Psoas muscle (tissue), 8 donors: Measurements from ENCODE around the gene RELN. TPM values are rescaled to one million over a fixed set of nuclear protein-coding genes. Genes with fewer than 3 reads are reported as not detected.

Experiments
- ATAC-seq, 4 donors: fragments of 200-7000 bp; cut with Tn5 transposase; one replicate each; pipeline ENCODE4 v1.9.1; 2020; ENCODE audit warnings: moderate library complexity in 3 of 4, mild to moderate bottlenecking in 2 of 4
- DNase-seq, 2 donors: peaks; one replicate each; pipeline ENCODE4 v3.0.0-alpha.2; 2020
- H3K27ac ChIP-seq: fragments of 200-600 bp; one replicate; pipeline ENCODE4 v1.8.0; 2022
- H3K27me3 ChIP-seq, 3 donors: fragments of 200-600 bp in 1 of 3; one replicate each; pipeline versions ENCODE4 v1.6.1 to v1.8.0; 2013 to 2022; ENCODE audit warnings: low read length in 2 of 3, mild to moderate bottlenecking in 2 of 3, moderate library complexity in 1 of 3; ENCODE audit not compliant: insufficient read depth in 3 of 3
- H3K36me3 ChIP-seq, 2 donors: fragments of 200-600 bp in 1 of 2; one replicate each; pipeline versions ENCODE4 v1.6.1 to v1.8.0; 2013 to 2022; ENCODE audit warnings: low read depth in 1 of 2, mild to moderate bottlenecking in 1 of 2, moderate library complexity in 1 of 2; ENCODE audit not compliant: insufficient read depth in 1 of 2
- H3K4me1 ChIP-seq: fragments of 200-600 bp; one replicate; pipeline ENCODE4 v1.8.0; 2022
- H3K4me3 ChIP-seq: fragments of 200-600 bp; one replicate; pipeline ENCODE4 v1.8.0; 2022; ENCODE audit warnings: mild to moderate bottlenecking
- H3K9me3 ChIP-seq: fragments of 200-600 bp; one replicate; pipeline ENCODE4 v1.8.0; 2022
- CTCF ChIP-seq: fragments of 200-600 bp; IDR thresholded peaks from one replicate; pipeline ENCODE4 v1.8.0; 2022; ENCODE audit warnings: antibody characterized with exemption
- WGBS, 3 donors: extraction: QIAGEN DNeasy Blood & Tissue Kit; methylation state at CpG; one replicate each; pipeline versions ENCODE4 v1.1.6 to v1.1.7; 2013; 5-methylcytosine and 5-hydroxymethylcytosine counted together
- intact Hi-C, 2 donors: fragments of 100-400 bp; cut with DNase I; formaldehyde crosslinking; loops; one replicate each; pipeline versions ENCODE4 v1.11.0 to v1.14.2; 2022
- polyA plus RNA-seq, 3 donors: library from polyadenylated mRNA; stranded (reverse); fragments of 200-250 nt; gene quantifications; one replicate each; pipeline ENCODE4 v1.2.3, GENCODE V29; 2013
- total RNA-seq, 4 donors: library from RNA; stranded (reverse); fragmentation: NEBNext Ultra II Directional in 2 of 4; extraction: Animal tissue kit (Norgen Biotek cat#: 25700) in 2 of 4; gene quantifications; one replicate each; pipeline versions ENCODE4 v1.2.1 to v1.2.4, GENCODE V29; 2021 to 2023
- donor health status: healthy with polysubstance abuse.
- donor health status: DM: no; HTN: no; CAD: no; lungs with moderate emphysema.
- donor health status: Bipolar disorder and iron deficiency.
- donor health status: healthy.
- donor health status: DM: yes; HTN: yes; CAD: no.
- donor health status: DM: no; HTN: no; CAD: no.
- donor health status: DM: no; HTN: no; CAD: no.
- donor health status: DM: yes; HTN: yes; CAD: no.

RELN gene
- total and polyA plus RNA-seq, 7 donors, result 0.10 to 0.44 (median 0.32) TPM

DNA sequence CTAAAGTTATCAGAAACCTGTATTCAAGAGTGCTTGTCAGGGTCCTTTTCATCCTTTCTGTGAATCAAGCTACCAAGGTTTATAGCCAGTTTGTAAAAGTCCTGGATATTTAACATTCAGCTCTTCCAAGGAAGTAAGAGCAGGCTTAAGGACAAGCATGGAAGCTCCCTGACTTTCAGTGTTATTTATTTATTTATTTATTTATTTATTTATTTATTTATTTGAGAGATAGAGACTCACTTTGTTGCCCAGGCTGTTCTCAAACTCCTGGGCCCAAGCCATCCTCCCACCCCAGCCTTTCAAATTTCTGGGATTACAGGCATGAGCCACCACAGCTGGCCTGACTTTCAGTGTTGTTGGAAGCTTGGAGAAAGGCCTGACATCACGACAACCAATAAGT is 44.4 kb upstream of the RELN start:
- TF ChIP-seq CTCF, result no peak
- Histone ChIP-seq H3K36me3 (no peaks in the 10 kb centered on the region), H3K27ac (no peak overlapping the region), H3K9me3 (no peaks in the 10 kb centered on the region), H3K4me1 (no peaks in the 10 kb centered on the region), H3K4me3 (no peak overlapping the region), H3K27me3 (no peaks in the 10 kb centered on the region)
- 52 to 59% (median 57%) methylated on average over 1 of the region's 1 CpG for WGBS, 3 donors
- intact Hi-C loops, result no loop called here
- ATAC-seq (no peak), DNase-seq (no peak)

DNA sequence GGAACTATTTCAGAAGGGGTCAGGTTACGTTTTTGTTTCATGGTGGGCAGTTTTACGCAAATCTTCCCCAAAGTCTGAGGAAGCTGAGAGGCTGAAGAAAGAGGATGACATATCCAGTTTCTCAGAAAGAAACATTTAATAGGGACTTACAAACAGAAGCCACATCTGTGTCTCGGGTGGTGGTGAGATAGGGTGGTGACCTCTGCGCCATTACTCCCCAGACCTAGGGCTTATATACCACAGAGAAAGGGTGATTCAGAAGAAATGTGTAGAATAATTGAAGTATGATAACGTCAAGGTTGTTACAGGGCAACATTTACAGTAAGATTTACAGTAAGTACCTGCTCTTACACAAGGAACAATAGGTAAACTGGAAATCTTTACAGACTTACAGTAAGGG is 43.0 kb upstream of the RELN start:
- Histone ChIP-seq H3K4me3 (no peak overlapping the region), H3K36me3 (no peaks in the 10 kb centered on the region), H3K27me3 (no peaks in the 10 kb centered on the region), H3K27ac (no peak overlapping the region), H3K4me1 (no peaks in the 10 kb centered on the region), H3K9me3 (no peaks in the 10 kb centered on the region)
- whole genome bisulfite sequencing, 3 donors, result 49 to 54% (median 53%) methylated on average over 5 of the region's 5 CpGs
- no peak for TF ChIP-seq CTCF
- DNase-seq (no peak), ATAC-seq (no peak)
- intact Hi-C loops, result no loop called here

DNA sequence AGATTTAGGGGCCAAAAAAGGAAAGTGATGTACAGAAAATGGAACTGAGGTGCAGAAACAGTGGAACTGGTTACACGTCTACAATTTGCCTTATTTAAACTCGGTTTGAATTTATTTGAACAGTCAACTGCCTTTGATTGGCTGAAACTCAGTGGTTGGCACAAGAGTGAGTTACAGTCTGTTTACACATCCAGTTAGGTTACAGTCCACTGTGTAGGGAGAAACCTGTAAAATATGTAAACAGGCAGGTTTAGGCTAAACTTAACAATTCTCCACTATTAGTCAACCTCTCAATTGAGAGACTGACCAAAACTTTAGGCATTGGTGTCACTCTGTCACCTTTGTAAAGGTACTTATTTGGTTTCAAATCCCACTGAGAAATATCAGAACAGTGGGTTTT is 40.3 kb upstream of the RELN start:
- Histone ChIP-seq H3K27me3 (peaks cover 0 to 2% (median 0%) of the 10 kb centered on the region in 3 donors), H3K4me1 (no peaks in the 10 kb centered on the region), H3K36me3 (no peaks in the 10 kb centered on the region), H3K9me3 (no peaks in the 10 kb centered on the region), H3K4me3 (no peak overlapping the region), H3K27ac (no peak overlapping the region)
- 69 to 74% (median 74%) methylated on average over 2 of the region's 2 CpGs for whole genome bisulfite sequencing, 3 donors
- no peak for DNase-seq
- ATAC-seq, result no peak
- no peak for TF ChIP-seq CTCF
- intact Hi-C loops, result no loop called here

DNA sequence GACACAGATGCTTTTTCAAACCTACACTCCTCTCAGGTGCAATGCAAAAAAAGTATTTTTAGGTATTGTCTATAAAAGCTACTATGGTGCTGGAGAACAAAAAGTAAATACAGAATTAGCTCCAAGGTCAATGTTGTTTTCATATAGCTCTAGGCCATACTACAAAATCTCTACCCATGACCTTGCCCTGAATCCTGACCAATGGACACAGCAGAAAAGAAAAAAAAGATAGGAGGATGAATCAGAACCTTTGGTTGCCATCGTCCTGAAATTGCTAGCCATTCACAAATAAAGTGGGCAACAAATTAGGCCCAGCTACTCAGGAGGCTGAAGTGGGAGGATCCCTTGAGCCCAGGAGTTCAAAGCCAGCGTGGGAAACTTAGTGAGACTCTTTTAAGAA is 35.2 kb upstream of the RELN start:
- no peak for ATAC-seq
- intact Hi-C loops, result no loop called here
- no peaks in the 10 kb centered on the region for H3K36me3 ChIP-seq
- DNase-seq, result no peak
- H3K27ac ChIP-seq, result no peak overlapping the region
- TF ChIP-seq CTCF, result no peak
- no peaks in the 10 kb centered on the region for H3K4me1 ChIP-seq
- H3K9me3 ChIP-seq, result no peaks in the 10 kb centered on the region
- H3K4me3 ChIP-seq, result no peak overlapping the region
- H3K27me3 ChIP-seq, result peaks cover 0 to 2% (median 0%) of the 10 kb centered on the region in 3 donors
- 69 to 78% (median 72%) methylated on average over 2 of the region's 2 CpGs for WGBS, 3 donors

DNA sequence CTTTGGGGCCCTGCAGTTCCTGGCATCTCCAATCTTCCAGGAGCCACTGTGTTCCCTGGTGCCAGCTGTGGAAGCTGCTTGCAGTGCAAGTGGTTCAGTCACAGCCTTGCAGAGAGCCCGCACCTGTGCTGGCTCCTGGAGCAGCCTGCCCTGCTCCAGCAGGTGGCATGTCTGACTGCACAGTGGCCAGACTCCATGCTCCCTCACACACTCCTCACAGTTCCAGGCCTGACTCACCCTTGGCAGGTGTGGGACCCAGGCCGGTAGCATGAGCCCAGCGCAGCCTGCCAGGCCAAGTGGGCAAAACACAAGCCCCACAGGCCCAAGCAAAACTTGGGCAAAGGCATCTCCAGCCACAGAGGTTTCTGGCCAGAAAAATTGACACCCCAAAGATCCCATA is 33.6 kb upstream of the RELN start:
- no peaks in the 10 kb centered on the region for H3K9me3 ChIP-seq
- ATAC-seq (no peak), DNase-seq (no peak)
- peaks cover 0 to 2% (median 0%) of the 10 kb centered on the region in 3 donors for H3K27me3 ChIP-seq
- WGBS, 3 donors, result 74 to 83% (median 79%) methylated on average over 3 of the region's 3 CpGs
- H3K36me3 ChIP-seq, result no peaks in the 10 kb centered on the region
- intact Hi-C loops, result no loop called here
- no peaks in the 10 kb centered on the region for H3K4me1 ChIP-seq
- H3K27ac ChIP-seq, result no peak overlapping the region
- TF ChIP-seq CTCF, result no peak
- no peak overlapping the region for H3K4me3 ChIP-seq
